H1 (cell line): ENCODE data around the gene ZNF488.

Source experiments
- ATF2 ChIP-seq: IDR thresholded peaks from 2 replicates; pipeline ENCODE4 v1.6.1; 2012; ENCODE audit warnings: low read length, inconsistent platforms
- BCL11A ChIP-seq, 2 experiments: IDR thresholded peaks; one replicate each; pipeline ENCODE4 v1.6.1; 2011; ENCODE audit warnings: low read depth in 2 of 2, low read length in 2 of 2, mild to moderate bottlenecking in 2 of 2
- CTCF ChIP-seq, 3 experiments: IDR thresholded peaks; 1 replicate in 2 of 3; 2 replicates in 1 of 3; pipeline versions ENCODE4 v1.5.1 to v1.6.1; 2011; ENCODE audit warnings: low read length in 3 of 3, mild to moderate bottlenecking in 3 of 3, inconsistent platforms in 2 of 3, low read depth in 1 of 3, moderate library complexity in 1 of 3; ENCODE audit not compliant: insufficient read depth in 1 of 3; ENCODE audit errors: control extremely low read depth in 1 of 3
- EP300 ChIP-seq, 2 experiments: IDR thresholded peaks; 1 replicate in 1 of 2; 2 replicates in 1 of 2; pipeline ENCODE4 v1.6.1; 2011 to 2012; ENCODE audit warnings: low read depth in 2 of 2, low read length in 2 of 2, mild to moderate bottlenecking in 2 of 2, borderline replicate concordance in 1 of 2, inconsistent platforms in 1 of 2, moderate library complexity in 1 of 2
- EZH2 ChIP-seq: fragments of 200-600 bp; sonication (generic); IDR thresholded peaks from 2 replicates; pipeline ENCODE4 v1.7.1; 2012; ENCODE audit warnings: low read depth, mild to moderate bottlenecking, moderate library complexity, low read length, inconsistent platforms; ENCODE audit not compliant: severe bottlenecking
- KDM1A ChIP-seq: fragments of 200-600, 300-600 bp; sonication (generic); IDR thresholded peaks from 2 replicates; pipeline ENCODE4 v1.7.1; 2016; ENCODE audit warnings: mild to moderate bottlenecking, low read length, borderline replicate concordance
- MAX ChIP-seq: IDR thresholded peaks from 2 replicates; pipeline ENCODE4 v1.6.1; 2012; ENCODE audit warnings: inconsistent platforms
- POLR2AphosphoS5 ChIP-seq: IDR thresholded peaks from 2 replicates; pipeline ENCODE4 v1.6.1; 2011; ENCODE audit warnings: low read depth, low read length
- SRF ChIP-seq: IDR thresholded peaks from 2 replicates; pipeline ENCODE4 v1.6.1; 2011; ENCODE audit warnings: mild to moderate bottlenecking, low read depth, low read length, moderate library complexity
- TCF12 ChIP-seq: IDR thresholded peaks from 2 replicates; pipeline ENCODE4 v1.6.1; 2011; ENCODE audit warnings: low read depth, mild to moderate bottlenecking, low read length
- YY1 ChIP-seq: IDR thresholded peaks from 2 replicates; pipeline ENCODE4 v1.6.1; 2011; ENCODE audit warnings: low read depth, mild to moderate bottlenecking, low read length

- no peak for TF ChIP-seq BCL11A (IDR thresholded peaks at IDR 0.05; ENCODE audit: low read depth in 2 of 2, low read length in 2 of 2)
- no peak for TF ChIP-seq ATF2
- TF ChIP-seq EP300 (IDR thresholded peaks at IDR 0.05; ENCODE audit: borderline replicate concordance in 1 of 2, low read depth in 2 of 2, low read length in 2 of 2) = no peak
- no peak for TF ChIP-seq TCF12
- no peak for TF ChIP-seq CTCF (IDR thresholded peaks at IDR 0.05; ENCODE audit: control extremely low read depth in 1 of 3, insufficient read depth in 1 of 3, low read depth in 1 of 3, low read length in 3 of 3)
- TF ChIP-seq MAX = no peak
- no peak for TF ChIP-seq KDM1A
- no peak for TF ChIP-seq SRF
- no peak for TF ChIP-seq YY1
- no peak for TF ChIP-seq POLR2AphosphoS5
- no peak for TF ChIP-seq EZH2
These were observed 12.2 kb downstream of the ZNF488 start for GRCh38 chr10:47371629-47372485.
